GM19324 (cell line): ENCODE results near the gene DBP.

ENCODE experiments used
- ATAC-seq: cut with Tn5 transposase; IDR thresholded peaks from one replicate; pipeline ENCODE4 v1.9.1; 2021; ENCODE audit warnings: mild to moderate bottlenecking, moderate library complexity; ENCODE audit not compliant: unreplicated experiment, low FRiP score

Gene DBP

GRCh38 chr19:48613852-48614435, 23.2 kb downstream of the DBP start:
- no peak for ATAC-seq

- ATAC-seq = no peak
Observed at GRCh38 chr19:48613024-48613851, 23.9 kb downstream of the DBP start.

- ATAC-seq = no peak
Observed at GRCh38 chr19:48611872-48612271, 25.3 kb downstream of the DBP start.

- no peak for ATAC-seq
Observed at GRCh38 chr19:48609571-48610108, 27.5 kb downstream of the DBP start.

- ATAC-seq = peak; percentile 43
Observed at GRCh38 chr19:48608798-48609263, 28.3 kb downstream of the DBP start.

- no peak for ATAC-seq
Observed at GRCh38 chr19:48607359-48607755, 29.8 kb downstream of the DBP start.

GRCh38 chr19:48606463-48607358, 30.5 kb downstream of the DBP start, which contains the start of gene SPACA4:
TSS of gene SPACA4 (plus strand) at chr19:48606742. CDS start at chr19:48606979, 237 bp downstream.
- no peak for ATAC-seq

GRCh38 chr19:48603850-48604249, 33.3 kb downstream of the DBP start:
- no peak for ATAC-seq

GRCh38 chr19:48603449-48603848, 33.7 kb downstream of the DBP start:
- no peak for ATAC-seq

GRCh38 chr19:48603001-48603400, 34.2 kb downstream of the DBP start:
- ATAC-seq = no peak

GRCh38 chr19:48600679-48601417, 36.3 kb downstream of the DBP start:
- ATAC-seq = no peak

GRCh38 chr19:48598996-48599700, 38.0 kb downstream of the DBP start:
- ATAC-seq = no peak

GRCh38 chr19:48596679-48597465, 40.3 kb downstream of the DBP start:
- ATAC-seq = no peak

- no peak for ATAC-seq
Observed at GRCh38 chr19:48596237-48596636, 40.9 kb downstream of the DBP start.

- no peak for ATAC-seq
Observed at GRCh38 chr19:48595833-48596232, 41.3 kb downstream of the DBP start.

- no peak for ATAC-seq
Observed at GRCh38 chr19:48595171-48595570, 42.0 kb downstream of the DBP start.

GRCh38 chr19:48591021-48591420, 46.2 kb downstream of the DBP start:
- no peak for ATAC-seq

GRCh38 chr19:48588670-48589401, 48.3 kb downstream of the DBP start:
- ATAC-seq = no peak
